ENCODE results near the gene ZNF503. TPM values are rescaled to one million over a fixed set of nuclear protein-coding genes. Genes with fewer than 3 reads are reported as not detected.

Gene ZNF503
- total and polyA plus RNA-seq, 10 of the 15 experiments (the other 5 are each of a cell fraction or from before 2014, with no cell fraction given): 0.05 to 1.1 (median 0.11) TPM; not detected in 1

GRCh38 chr10:75430000-75430763 lies 28.6 kb upstream of the ZNF503 start (continued):
- TF ChIP-seq RCOR1 (conservative IDR thresholded peaks at IDR 0.05; ENCODE audit: low read depth, low read length) (no peak), ESRRA (IDR thresholded peaks at IDR 0.05; ENCODE audit: low read length) (no peak)

- no peak overlapping the region for H3K27ac ChIP-seq (ENCODE audit: control insufficient read depth, insufficient read depth)
- no peaks in the 10 kb centered on the region for H4K20me1 ChIP-seq (ENCODE audit: control insufficient read depth, insufficient read depth)
- H3K4me1 ChIP-seq (ENCODE audit: control insufficient read depth, insufficient read depth, low read length): no peaks in the 10 kb centered on the region
- peaks cover 0 to 12% of the 10 kb centered on the region in 2 experiments; a peak in 2 of 4 replicates for H3K27me3 ChIP-seq (replicated peaks in 1 of 2; ENCODE audit: control insufficient read depth in 2 of 2, insufficient read depth in 2 of 2, low read length in 1 of 2)
- TF ChIP-seq ATF2 (IDR thresholded peaks at IDR 0.05; ENCODE audit: low read length) (no peak), IKZF2 (IDR thresholded peaks at IDR 0.05) (no peak), KAT2A (conservative IDR thresholded peaks at IDR 0.05; ENCODE audit: control insufficient read depth, low read depth, low read length) (no peak), DPF2 (IDR thresholded peaks at IDR 0.05) (no peak), GATAD2B (conservative IDR thresholded peaks at IDR 0.05; ENCODE audit: low read depth) (no peak), SIN3A (IDR thresholded peaks at IDR 0.05; ENCODE audit: low read depth, low read length) (no peak), POLR2AphosphoS2 (IDR thresholded peaks at IDR 0.05; ENCODE audit: low read depth, low read length) (no peak)
- no peak overlapping the region for H3K9ac ChIP-seq (ENCODE audit: control insufficient read depth, insufficient read depth, low read length)
- intact Hi-C loops (cut with micrococcal nuclease; ENCODE audit: unreplicated experiment) (no loop called here), in situ Hi-C loops (cut with MboI) (no loop called here)
- ChIA-PET SMC1A (ENCODE audit: uncharacterized antibody, unreplicated experiment) (interaction anchor here (0.6 to 4.1 kb wide), 16 partner anchors 12 to 181 kb away, joined by 3 to 21 read pairs (median 4); partner anchors contain the start of gene ZNF503), CTCF (interaction anchor here (0.6 to 1.7 kb wide), 5 partner anchors 12 to 874 kb away, joined by 3 to 5 read pairs (median 3); partner anchors contain the start of gene ZNF503), RAD21 (ENCODE audit: unreplicated experiment) (interaction anchor here (0.6 to 2.9 kb wide), 11 partner anchors 8 to 359 kb away, joined by 3 to 13 read pairs (median 3); no protein-coding TSS in a partner anchor), POLR2A (interaction anchor here (0.5 to 1.9 kb wide), 5 partner anchors 12 to 77 kb away, joined by 3 to 4 read pairs (median 4); partner anchors contain the start of gene ZNF503)
- WGBS (ENCODE audit: insufficient coverage, insufficient replicate concordance, low lambda C conversion rate, missing lambda C conversion rate): 5% methylated on average over 5 of the region's 5 CpGs
- H3K36me3 ChIP-seq (ENCODE audit: control insufficient read depth in 2 of 2, insufficient read depth in 2 of 2, low read length in 1 of 2): no peaks in the 10 kb centered on the region
- no peak for FAIRE-seq
- no TSS peak for BruUV-seq (replicated peaks)
- no peak overlapping the region for H3K4me3 ChIP-seq
- no peaks in the 10 kb centered on the region for H3K79me2 ChIP-seq (ENCODE audit: control insufficient read depth, insufficient read depth, low read length)
- ATAC-seq: no peak
- H3K4me2 ChIP-seq (ENCODE audit: control insufficient read depth, insufficient read depth): no peak overlapping the region
- no peak overlapping the region for H2AFZ ChIP-seq (ENCODE audit: control insufficient read depth, low read depth, low read length)
- H3K9me3 ChIP-seq (replicated peaks; ENCODE audit: control insufficient read depth, insufficient read depth, low read length): no peaks in the 10 kb centered on the region
- DNase-seq (ENCODE audit: low read depth, low spot score): no peak
These were observed 27.7 kb upstream of the ZNF503 start for GRCh38 chr10:75429159-75429827.

All from GM12878 (cell line).